Prostate gland (tissue), 2 donors: ENCODE measurements around the gene TMEM238.

Source experiments
- POLR2A ChIP-seq: fragments of 450-650 bp; IDR thresholded peaks from one replicate; pipeline ENCODE4 v1.6.1; 2016; ENCODE audit warnings: antibody characterized with exemption, mild to moderate bottlenecking
- TF ChIP-seq, protein P1 (sequence below), 4 experiments: fragments of 200-600 bp in 2 of 4; fragments of 450-650 bp in 2 of 4; sonication (generic) in 2 of 4; IDR thresholded peaks; 1 replicate in 3 of 4; 2 replicates in 1 of 4; pipeline ENCODE4 v1.5.1; 2016 to 2019; ENCODE audit warnings: antibody characterized with exemption in 4 of 4, mild to moderate bottlenecking in 2 of 4, moderate library complexity in 2 of 4

DNA sequence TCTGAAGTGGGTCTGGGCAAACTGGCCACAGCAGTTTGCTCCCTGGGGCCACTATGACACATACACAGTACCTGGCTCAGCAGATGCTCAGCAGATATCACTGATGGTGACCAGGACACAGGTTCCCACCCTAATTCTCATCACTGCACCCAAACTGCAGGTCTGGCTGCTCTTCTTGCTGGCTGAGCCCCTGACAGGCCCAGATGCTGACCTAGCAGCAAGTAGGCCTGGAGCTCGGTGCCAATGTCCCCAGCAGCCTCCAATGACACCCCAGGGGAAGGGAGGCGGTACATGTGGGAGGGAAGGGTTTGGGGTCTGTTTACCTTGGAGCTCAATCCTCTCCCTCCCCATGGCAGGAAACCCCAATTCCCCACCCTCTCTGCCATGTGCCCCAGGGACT is 18.4 kb upstream of the TMEM238 start:
- TF ChIP-seq, protein P1, sequence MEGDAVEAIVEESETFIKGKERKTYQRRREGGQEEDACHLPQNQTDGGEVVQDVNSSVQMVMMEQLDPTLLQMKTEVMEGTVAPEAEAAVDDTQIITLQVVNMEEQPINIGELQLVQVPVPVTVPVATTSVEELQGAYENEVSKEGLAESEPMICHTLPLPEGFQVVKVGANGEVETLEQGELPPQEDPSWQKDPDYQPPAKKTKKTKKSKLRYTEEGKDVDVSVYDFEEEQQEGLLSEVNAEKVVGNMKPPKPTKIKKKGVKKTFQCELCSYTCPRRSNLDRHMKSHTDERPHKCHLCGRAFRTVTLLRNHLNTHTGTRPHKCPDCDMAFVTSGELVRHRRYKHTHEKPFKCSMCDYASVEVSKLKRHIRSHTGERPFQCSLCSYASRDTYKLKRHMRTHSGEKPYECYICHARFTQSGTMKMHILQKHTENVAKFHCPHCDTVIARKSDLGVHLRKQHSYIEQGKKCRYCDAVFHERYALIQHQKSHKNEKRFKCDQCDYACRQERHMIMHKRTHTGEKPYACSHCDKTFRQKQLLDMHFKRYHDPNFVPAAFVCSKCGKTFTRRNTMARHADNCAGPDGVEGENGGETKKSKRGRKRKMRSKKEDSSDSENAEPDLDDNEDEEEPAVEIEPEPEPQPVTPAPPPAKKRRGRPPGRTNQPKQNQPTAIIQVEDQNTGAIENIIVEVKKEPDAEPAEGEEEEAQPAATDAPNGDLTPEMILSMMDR (IDR thresholded peaks at IDR 0.05), result no peak
- no peak for TF ChIP-seq POLR2A
